Putamen (tissue), 1 donor: ENCODE data around the gene CUL7.
"Not testable (repeated sequence)": the region's sequence is repeated elsewhere in the genome, so short reads cannot be mapped to it uniquely, and the experiment has no call there.

Experiments used
- DNase-seq: peaks from one replicate; pipeline ENCODE4 v3.0.0-alpha.2; 2016; ENCODE audit warnings: low spot score

Gene CUL7

DNA sequence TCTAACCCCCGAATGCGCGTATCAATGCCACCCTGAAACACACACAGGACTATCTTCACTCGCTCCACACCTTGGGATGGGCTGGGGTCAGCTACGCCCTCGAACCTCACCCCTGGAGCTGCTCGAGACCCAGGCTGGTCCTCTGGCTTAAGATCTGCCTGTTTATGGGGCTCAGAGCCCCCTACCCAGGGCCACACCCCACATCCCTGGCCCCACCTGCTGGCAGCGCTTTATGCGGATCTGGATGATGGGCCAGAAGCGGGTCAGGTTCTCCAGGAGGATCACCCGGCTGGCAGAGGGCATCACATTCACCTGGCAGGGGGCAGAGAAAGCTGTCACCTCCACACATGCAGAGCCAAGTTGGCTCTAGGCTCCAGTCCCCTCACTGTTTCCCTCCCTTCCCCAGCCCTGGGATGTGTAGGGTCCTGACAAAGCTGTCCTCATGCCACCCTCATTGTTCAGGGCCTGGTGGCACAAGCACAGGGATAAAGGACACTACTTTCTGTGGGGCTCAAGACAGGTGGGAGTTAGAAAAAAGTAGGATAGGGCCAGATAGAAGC is 8.2 kb downstream of the CUL7 start:
- DNase-seq: no peak

DNA sequence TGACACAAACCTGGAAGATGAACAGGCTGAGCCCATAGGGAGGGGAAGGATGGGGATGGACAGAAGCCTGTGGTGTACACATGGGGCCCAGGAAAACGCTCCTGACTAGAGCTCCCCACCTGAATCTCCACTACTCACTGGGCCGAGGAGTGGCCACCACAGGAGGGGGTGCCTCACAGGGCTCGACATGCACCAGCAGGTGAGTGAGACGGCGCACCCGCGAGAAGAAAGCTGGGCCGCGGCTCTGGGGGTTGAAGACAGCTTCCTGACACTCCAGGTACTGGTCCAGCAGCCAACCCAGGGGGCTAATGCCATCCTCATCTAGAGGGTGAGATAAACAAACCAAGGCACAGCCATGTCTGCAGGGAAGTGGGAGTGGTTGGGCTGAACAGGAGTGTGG is 10.3 kb downstream of the CUL7 start:
- DNase-seq: no peak

DNA sequence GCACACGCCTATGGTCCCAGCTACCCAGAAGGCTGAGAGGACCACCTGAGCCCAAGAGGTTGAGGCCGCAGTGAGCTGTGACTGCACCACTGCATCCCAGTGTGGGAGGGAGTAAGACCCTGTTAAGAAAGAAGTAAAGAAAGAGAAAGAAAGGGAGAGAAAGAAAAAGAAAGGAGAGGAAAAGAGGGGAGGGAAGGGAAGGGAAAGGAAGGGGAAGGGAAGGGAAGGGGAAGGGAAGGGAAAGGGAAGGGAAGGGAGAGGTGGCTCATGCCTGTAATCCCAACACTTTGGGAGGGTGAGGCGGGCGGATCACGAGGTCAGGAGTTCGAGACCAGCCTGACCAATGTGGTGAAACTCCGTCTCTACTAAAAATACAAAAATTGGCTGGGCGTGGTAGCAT is 12.2 kb downstream of the CUL7 start:
- DNase-seq: not testable (repeated sequence)

DNA sequence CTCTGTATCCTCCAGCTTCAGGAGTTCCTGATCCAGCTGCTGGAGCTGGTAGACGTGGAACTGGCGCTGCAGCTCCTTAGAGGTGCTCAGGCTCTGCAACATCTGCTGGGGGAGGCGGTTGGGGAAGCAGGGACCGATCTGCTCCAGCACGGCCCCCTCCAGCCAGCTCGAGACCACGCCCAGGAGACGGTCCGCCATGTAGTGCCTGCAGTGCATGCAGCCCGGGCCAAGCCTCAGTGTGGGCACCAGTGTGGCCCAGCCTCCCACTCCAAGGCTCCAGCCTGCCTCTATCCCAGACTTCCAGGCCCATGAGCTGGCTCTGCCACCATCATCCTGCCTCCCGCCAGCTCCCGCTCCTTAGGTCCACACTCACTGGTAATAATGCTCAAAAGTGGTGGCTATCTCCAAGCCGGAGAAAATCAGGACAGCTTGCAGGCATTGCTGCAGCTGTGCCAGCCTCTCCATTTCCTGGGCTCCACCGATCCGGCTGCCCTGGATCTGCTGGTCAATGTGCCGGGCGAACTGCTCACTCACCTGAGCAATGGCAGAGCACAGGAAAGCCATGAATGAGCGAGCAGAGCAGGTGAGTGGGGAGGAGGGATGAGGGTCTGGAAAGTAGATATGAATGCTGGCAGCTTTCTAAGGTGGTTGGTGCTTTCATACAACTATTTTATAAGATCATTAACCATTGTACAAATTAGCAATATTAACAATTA is 13.0 kb downstream of the CUL7 start:
- DNase-seq: no peak

DNA sequence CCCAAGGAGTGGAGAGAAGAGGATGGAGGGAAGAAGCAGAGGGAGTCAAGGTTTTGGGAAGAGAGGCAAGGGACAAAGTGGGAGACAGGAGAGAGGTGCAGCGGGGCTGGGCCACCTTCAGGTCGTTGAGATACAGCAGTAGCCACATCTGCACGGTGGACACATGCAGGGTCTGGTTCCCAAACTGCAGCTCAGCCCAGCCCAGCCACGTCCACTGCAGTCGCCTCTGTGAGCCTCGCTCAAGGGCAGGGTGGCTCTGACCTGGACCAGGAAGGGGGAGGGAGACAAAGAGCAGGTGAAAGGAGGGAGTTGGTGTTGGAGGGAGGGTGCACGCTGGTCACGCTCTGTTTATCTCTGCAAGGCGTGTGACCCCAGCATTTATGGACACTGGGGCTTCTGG is 14.9 kb downstream of the CUL7 start:
- no peak for DNase-seq

DNA sequence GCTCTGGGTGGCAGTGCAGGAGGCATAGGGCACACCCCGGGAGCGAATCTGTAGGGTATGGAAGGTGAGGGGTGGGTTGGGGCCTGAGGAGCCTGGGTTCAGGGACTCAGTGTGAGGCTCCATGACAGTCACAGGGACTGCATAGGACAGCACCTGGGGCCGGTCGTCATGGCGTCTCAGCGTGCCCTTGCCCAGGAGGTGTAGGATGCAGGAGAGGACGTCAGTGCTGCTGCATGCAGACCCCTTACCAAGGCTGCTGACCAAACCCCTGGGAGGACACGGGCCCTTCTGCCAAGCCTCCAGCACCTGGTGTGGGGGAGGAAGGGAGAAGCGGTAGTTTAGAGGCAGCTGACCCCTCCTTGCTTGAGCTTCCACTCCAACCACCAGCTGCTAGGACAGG is 15.9 kb downstream of the CUL7 start:
- no peak for DNase-seq

DNA sequence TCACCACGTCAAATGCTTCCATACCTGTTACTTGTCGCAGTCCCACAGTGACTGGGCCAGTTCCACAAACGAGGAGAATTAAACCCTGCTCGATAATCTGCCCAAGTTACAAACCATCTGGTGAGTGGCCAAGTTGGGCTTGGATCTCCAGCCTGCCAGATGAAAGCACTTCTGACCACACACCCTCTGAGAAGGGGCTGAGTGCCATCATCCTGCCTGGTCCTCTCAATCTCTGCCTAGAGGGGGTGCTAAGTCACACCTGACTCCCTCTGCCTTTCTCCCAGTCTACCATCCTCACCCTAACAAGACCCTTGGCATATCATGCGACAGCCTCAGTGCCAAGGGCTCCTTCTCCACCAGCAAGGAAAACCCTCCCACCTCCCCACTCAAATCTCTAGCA is 16.5 kb downstream of the CUL7 start:
- no peak for DNase-seq

DNA sequence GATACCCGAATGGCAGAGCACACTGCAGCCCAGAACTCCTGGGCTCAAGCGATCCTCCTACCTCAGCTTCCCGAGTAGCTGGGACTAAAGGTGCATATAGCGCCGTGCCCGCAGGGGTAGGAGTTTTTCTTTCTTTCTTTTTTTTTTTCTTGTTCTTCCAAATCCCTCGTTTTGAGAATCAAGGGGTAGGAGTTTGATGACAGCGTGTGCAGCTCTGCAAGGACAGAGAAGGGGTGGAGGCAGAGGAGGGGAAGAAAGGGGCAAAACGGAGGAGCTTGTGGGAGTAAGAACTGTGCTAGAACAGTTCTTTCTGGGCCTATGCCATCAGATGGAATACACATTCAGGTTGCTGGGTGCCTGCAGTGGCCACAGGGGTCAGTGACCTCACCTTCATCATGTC is 16.9 kb downstream of the CUL7 start:
- peak; percentile 57 for DNase-seq

DNA sequence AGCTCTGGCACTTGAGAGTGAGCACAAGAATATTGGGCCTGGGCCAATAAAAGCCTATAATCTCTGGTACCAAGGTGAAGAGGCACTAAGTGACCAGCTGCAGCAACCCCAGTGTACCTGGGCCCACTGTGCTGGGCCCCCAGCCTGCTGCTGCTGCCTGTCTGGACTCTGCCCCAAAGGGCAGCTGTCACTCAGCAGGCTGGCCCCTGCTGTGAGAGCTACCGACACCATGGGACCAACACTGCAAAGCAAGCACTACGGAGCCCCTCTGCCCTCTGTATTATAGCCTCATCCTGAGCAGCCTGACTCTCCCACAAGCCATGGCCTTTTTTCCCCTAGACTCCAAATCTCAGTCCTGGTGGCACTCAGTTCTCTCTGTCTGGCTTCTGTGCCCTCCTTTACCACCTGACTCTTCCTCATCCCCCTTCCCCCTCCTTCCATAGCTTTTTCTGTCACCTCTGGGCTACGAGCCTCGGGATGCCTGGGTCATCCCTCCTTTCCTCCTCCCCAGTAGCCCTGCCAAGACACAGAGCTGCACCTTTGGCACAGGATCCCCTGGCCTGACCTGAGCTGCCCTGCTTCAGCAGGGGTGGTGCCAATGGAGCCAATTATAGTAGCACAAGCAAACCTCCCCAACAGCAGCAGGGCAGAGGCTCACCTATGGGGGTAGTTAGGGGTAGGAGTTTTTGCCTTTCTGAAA is 18.0 kb downstream of the CUL7 start:
- no peak for DNase-seq

DNA sequence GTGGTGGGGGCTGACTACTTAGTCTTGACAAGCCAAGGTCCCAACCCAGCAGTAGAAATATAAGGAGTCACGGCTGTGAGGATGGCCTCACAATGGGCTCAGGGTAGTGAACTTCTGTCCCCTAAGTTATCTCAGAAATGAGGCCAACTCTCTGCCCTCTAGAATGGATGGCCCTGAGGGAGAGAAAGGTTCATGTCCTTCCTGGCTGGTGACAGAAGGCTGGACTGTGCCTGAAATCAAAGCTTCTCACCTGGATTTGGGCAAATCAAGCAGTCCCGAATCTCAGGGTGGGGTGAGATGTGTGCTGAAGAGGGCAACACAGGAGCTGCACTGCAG is 19.5 kb downstream of the CUL7 start:
- no peak for DNase-seq

DNA sequence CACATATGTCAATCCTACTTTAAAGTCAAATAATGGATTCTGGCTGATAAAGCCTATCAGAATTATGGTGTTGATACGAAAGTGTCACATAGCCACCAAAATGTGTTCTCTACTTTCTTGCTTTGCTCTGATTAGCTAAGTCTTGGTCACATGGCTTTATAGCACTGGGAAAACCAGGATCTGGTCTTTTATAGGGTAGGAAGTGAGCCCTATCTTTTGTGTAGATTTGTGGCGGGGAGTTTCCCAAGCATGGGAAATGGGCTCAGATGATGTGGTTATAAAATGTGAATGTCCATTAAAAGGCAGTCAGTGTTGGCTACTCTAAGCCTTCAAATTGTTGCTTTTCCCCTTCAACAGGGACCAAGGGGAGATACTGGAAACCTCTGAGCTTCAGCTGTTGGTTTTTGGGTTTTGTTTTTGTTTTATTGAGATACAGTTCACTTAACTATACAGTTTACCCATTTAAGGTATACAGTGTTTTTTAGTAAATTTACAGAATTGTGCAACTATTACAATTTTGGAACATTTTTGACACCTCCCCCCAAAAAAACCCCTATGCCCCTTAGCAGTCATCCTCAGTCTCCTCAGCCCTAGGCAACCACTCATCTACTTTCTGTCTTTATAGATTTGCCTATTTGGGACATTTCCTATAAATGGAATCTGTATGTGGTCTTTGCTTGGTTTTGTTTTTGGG is 20.0 kb downstream of the CUL7 start:
- DNase-seq: no peak

DNA sequence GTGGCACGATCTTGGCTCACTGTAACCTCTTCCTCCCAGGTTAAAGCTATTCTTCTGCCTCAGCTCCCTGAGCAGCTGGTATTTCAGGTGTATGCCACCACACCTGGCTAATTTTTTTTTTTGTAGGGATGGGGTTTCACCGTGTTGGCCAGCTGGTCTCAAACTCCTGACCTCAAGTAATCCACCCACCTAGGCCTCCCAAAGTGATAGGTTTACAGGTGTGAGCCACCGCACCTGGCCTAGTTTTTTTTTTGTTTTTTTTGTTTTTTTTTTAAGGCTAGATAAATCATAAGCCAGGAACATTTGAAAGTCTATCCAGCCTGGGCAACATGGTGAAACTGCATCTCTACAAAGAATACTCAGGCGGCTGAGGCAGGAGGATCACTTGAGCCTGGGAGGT is 21.3 kb downstream of the CUL7 start:
- no peak for DNase-seq

DNA sequence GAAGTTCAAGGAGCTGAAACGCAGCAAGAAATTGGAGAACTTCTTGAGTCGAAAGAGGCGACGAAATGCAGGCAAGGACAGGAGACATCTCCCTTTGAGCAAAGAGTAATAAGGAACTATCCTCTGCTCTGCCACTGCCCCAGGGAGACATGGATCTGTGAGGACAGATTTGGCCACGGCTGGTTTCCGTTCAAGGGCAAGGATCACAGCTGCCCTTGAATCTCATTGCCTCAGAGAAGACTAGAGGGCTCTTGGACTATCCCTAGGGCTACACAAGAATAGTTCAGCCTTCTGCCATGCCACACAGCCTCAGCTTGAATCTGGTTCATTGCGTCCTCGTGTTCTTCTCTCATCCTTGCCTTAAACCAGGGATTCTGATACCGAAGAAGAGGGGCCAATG is 24.5 kb downstream of the CUL7 start:
- DNase-seq: no peak

DNA sequence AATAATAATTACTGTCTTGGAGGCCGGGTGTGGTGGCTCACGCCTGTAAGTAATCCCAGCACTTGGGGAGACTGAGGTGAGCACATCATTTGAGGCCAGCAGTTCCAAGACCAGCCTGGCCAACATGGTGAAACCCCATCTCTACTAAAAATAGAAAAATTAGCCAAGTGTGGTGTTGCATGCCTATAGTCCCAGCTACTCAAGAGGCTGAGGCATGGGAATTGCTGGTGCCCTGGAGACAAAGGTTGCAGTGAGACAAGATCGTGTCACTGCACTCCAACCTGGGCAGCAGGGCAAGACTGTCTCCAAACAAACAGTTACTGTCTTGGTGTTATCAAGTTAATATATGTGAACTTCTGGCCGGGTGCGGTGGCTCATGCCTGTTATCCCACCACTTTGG is 27.3 kb downstream of the CUL7 start:
- DNase-seq: no peak

DNA sequence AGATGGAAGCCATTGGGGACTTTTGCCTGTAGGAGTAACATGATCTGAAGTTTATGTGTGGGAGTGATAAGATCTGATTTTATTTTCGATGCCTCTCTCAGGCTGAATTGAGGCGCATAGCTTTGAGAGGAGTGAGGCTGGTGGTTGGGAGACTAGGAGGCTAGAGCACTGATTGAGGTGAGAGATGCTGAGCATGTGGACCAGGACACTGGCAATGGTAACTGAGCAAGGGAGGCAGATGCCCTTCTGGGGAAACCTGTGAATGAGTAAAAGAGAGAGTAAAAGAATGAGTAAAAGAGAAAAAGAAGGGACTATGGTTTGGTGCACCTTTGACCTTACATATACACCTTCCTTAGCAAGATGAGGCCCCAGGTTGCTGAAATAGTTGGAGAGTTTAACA is 29.2 kb downstream of the CUL7 start:
- no peak for DNase-seq

DNA sequence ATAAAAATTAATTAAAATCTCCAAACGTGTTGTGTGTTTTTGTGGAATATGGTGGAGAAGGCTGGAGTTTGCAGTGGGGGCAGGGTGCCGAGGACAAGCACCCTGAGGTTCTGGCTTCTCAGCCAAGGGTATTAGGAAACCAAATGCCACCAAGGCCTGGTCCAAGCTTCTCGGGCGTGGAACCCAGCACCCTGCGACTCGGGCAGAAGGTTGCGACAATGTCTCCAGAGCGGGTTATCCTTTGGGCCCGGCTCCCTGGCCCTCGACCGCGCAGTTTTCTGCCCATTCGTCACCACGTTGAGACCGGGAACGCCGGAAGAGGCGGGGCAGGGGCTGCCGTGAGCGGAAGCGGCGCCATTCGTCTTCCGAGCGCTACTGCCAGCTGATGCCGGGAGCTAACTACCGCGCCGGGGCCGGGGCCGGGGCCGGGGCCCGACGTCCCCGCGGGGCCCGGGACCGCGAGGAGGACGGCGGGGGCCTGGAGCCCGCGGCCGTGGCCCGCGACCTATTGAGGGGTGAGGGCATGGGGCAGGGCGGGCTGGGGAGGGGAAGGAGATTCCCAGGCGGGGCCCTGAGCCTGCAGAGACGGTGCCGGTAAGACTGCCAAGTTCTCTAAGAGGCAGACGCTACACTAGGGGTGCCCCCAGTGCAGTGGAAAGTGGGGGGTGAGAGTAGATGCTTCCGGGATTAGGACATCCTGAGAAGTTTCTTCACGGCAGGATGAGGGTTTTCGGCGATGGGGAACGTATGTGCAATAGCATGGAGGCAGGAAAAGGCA is 32.2 kb downstream of the CUL7 start, which contains the start of gene RRP36:
Gene RRP36, plus strand, starts transcription at position 354 of the 778 bp plus-strand sequence. Its CDS starts 32 bp downstream, at position 386.
- peak; percentile 76 for DNase-seq

DNA sequence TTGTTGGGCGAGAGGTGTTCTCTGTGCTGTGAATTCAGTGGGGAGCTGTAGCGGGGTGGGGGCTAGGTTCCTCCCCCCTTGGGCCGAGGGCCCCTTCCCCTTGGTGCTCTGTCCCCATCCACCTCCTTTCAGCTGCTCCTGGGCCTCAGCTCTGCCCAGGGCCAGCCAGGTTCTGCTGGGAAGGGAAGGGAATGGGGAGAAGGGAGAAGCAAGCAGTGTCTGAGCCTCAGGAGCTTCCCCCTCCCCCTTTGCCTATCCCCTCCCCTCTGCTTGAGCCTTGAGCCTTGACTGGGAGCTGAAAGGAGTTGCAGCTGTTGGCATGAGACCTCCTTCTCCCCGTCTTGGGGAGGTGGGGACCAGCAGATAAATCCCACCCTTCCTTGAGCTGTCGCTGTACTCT is 32.8 kb downstream of the CUL7 start:
- DNase-seq: no peak

DNA sequence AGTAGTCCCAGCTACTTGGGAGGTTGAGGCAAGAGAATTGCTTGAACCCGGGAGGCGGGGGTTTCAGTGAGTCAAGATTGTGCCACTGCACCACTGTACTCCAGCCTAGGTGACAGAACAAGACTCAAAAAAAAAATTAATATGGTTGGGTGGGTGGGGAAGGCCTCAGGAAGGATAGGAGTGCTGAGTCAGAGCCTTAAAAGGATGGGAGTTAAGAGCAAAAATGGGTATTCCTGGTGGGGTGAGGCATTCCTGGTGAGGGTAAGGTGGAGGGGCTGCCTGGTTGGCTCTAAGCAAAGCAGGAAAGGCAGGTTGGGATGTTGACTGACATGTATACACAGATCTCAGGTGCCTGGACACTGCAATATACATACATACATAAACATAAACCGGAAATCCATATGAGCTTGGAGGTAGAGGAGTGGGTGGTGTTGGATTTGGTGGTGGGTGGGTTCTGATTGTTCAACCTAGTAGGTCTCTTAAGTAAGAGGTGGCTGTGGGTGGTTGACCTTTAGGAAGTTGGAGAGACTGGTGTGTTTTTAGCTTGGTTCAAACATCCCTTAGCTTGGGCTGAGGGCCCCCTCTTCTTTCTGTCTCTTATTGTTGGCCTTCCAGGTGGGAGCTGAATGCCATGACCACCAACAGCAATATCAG is 33.5 kb downstream of the CUL7 start:
- no peak for DNase-seq

DNA sequence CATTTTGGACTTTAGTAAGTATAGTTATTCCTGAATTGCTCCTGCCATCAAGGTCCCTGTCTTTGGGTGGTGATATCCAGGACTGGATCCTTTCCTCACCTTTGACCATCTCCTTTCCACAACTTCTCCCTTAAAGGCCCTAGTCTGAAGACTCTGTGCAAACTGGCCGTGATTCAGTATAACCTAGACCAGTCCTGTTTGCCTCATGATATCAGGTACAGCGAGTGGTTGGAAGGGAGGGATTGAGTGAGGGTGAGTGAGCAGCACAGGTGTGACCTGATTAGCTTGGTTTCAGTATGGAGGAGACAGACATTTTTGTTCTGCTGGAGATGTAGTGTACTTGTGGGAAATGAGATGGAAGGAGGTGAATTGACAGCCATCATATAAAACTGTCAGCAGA is 34.5 kb downstream of the CUL7 start:
- no peak for DNase-seq

DNA sequence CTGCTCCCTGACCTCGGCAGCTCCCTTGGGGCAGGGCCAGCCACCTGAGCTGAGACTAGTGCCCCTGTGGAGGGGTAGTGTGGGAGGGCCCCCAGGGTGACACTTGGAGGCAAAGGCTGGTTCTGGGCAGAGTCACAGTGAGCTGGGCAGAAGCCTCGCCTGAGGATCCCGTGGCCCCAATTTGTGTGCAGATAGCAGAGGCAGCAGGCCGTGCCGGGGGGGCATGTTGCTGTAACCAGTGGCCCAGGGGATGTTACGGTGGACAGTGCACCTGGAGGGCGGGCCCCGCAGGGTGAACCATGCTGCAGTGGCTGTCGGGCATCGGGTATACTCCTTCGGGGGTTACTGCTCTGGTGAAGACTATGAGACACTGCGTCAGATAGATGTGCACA is 36.7 kb downstream of the CUL7 start:
- DNase-seq: no peak

DNA sequence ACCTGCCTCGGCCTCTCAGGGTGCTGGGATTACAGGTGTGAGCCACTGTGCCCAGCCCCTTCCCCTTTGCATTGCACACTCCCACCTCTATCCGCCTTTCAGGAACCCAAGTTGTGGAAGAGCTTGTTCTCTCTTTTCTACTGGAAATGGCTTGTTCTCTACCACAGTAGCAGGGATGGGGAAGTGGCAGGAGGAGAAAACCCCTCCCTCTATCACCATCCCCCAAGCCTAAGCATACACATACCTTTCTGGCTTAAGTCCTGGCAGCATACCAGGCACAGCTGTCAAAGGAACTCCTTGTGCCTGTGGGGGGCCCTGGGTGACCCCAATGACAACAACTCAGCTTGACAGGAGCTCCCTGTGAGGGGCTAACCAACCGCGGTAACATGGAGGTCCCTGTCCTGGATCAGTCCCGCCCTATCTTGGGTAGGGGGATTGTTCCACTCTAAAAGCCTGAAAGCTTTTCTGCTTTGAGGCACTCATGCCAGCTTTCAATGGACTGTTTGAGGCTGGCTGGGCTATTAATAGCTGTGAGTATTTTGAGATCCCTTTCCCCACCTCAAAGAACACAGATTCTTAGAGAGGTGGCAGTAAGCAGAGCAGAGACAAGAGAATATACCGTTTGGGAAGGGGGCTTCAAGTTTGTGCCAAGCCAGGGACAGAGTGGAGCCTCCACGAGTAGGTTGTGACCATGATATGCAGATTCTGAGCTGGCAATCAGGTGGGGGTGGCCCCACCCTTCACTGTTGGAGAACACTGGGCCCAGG is 37.3 kb downstream of the CUL7 start:
- no peak for DNase-seq
